Eye (tissue), 1 donor: Measurements from ENCODE around the gene CENPU.
"Not testable (repeated sequence)": the region's sequence is repeated elsewhere in the genome, so short reads cannot be mapped to it uniquely, and the experiment has no call there.

Experiments used
- DNase-seq: peaks from one replicate; pipeline ENCODE4 v3.0.0-alpha.2; 2015

The CENPU gene

GRCh38 chr4:184662236-184662635 is 71.7 kb downstream of the CENPU start:
- DNase-seq = no peak

- no peak for DNase-seq
Measured at GRCh38 chr4:184660978-184661377, 72.9 kb downstream of the CENPU start.

GRCh38 chr4:184657820-184658219 is 76.1 kb downstream of the CENPU start:
- DNase-seq = not testable (repeated sequence)

GRCh38 chr4:184657144-184657543 is 76.8 kb downstream of the CENPU start:
- no peak for DNase-seq

GRCh38 chr4:184655889-184656869 is 77.7 kb downstream of the CENPU start:
- DNase-seq = no peak

GRCh38 chr4:184653650-184654049 is 80.2 kb downstream of the CENPU start:
- DNase-seq = peak; percentile 39

- not testable (repeated sequence) for DNase-seq
Measured at GRCh38 chr4:184652681-184653080, 81.2 kb downstream of the CENPU start.

- DNase-seq = no peak
Measured at GRCh38 chr4:184651899-184652298, 82.0 kb downstream of the CENPU start.

- DNase-seq = peak; percentile 89
Measured at GRCh38 chr4:184649971-184650855, 83.7 kb downstream of the CENPU start.

GRCh38 chr4:184649026-184649970 is 84.6 kb downstream of the CENPU start, which contains the start of the genes CASP3 and PRIMPOL:
CASP3 (minus strand) TSS chr4:184649447; CDS start chr4:184638453, 10,994 bp downstream.
PRIMPOL (plus strand) TSS chr4:184649738; CDS start chr4:184657141, 7,403 bp downstream.
- peak; percentile 98 for DNase-seq

GRCh38 chr4:184648313-184649025 is 85.4 kb downstream of the CENPU start:
- peak; percentile 83 for DNase-seq

- DNase-seq = no peak
Measured at GRCh38 chr4:184648054-184648312, 85.9 kb downstream of the CENPU start.

- DNase-seq = peak; percentile 4
Measured at GRCh38 chr4:184647266-184648053, 86.4 kb downstream of the CENPU start.

- DNase-seq = no peak
Measured at GRCh38 chr4:184645904-184646610, 87.8 kb downstream of the CENPU start.

GRCh38 chr4:184644553-184645307 is 89.2 kb downstream of the CENPU start:
- peak; percentile 81 for DNase-seq
